T-helper 2 cell treated with Interferon-gamma antibody and Interleukin-4, amounts not matched to agents 5 μg/mL and 100 μg/mL, for 36 hours (primary cell): ENCODE results near the gene RIPK1.

Source experiments
- DNase-seq: peaks from one replicate; pipeline ENCODE4 v3.0.0; 2021; ENCODE audit warnings: low spot score
- H3K27ac Mint-ChIP-seq: one replicate; pipeline ENCODE4 v1.8.0; 2021; ENCODE audit warnings: mild to moderate bottlenecking, mixed read lengths
- H3K27me3 Mint-ChIP-seq: one replicate; pipeline ENCODE4 v1.8.0; 2021; ENCODE audit warnings: low read depth, mixed read lengths
- H3K36me3 Mint-ChIP-seq: one replicate; pipeline ENCODE4 v1.8.0; 2021; ENCODE audit warnings: low read depth, mixed read lengths
- H3K4me1 Mint-ChIP-seq: one replicate; pipeline ENCODE4 v1.8.0; 2021; ENCODE audit warnings: low read depth, mixed read lengths
- H3K4me3 Mint-ChIP-seq: one replicate; pipeline ENCODE4 v1.8.0; 2022; ENCODE audit warnings: mild to moderate bottlenecking, moderate library complexity, mixed read lengths
- H3K9me3 Mint-ChIP-seq: one replicate; pipeline ENCODE4 v1.8.0; 2021; ENCODE audit warnings: mixed read lengths

Gene RIPK1

GRCh38 chr6:3079682-3080081 lies 11.4 kb downstream of the RIPK1 start:
- H3K27me3 Mint-ChIP-seq: no peaks in the 10 kb centered on the region
- no peak overlapping the region for H3K27ac Mint-ChIP-seq
- H3K36me3 Mint-ChIP-seq: peaks cover 62% of the 10 kb centered on the region
- H3K4me3 Mint-ChIP-seq: no peak overlapping the region
- no peaks in the 10 kb centered on the region for H3K9me3 Mint-ChIP-seq
- H3K4me1 Mint-ChIP-seq: peaks cover 17% of the 10 kb centered on the region
- DNase-seq: no peak

- Mint-ChIP-seq H3K36me3 (peaks cover 79% of the 10 kb centered on the region), H3K27me3 (no peaks in the 10 kb centered on the region), H3K27ac (no peak overlapping the region), H3K9me3 (no peaks in the 10 kb centered on the region), H3K4me1 (peaks cover 4% of the 10 kb centered on the region), H3K4me3 (no peak overlapping the region)
- DNase-seq: no peak
These were observed 13.7 kb downstream of the RIPK1 start for GRCh38 chr6:3081960-3082359.

GRCh38 chr6:3085074-3085473 lies 16.8 kb downstream of the RIPK1 start:
- H3K4me3 Mint-ChIP-seq: no peak overlapping the region
- peaks cover 7% of the 10 kb centered on the region for H3K4me1 Mint-ChIP-seq
- peaks cover 70% of the 10 kb centered on the region for H3K36me3 Mint-ChIP-seq
- no peak for DNase-seq
- H3K27me3 Mint-ChIP-seq: no peaks in the 10 kb centered on the region
- no peak overlapping the region for H3K27ac Mint-ChIP-seq
- H3K9me3 Mint-ChIP-seq: no peaks in the 10 kb centered on the region

- H3K4me1 Mint-ChIP-seq: peaks cover 7% of the 10 kb centered on the region
- peaks cover 68% of the 10 kb centered on the region for H3K36me3 Mint-ChIP-seq
- no peak overlapping the region for H3K27ac Mint-ChIP-seq
- no peak overlapping the region for H3K4me3 Mint-ChIP-seq
- H3K9me3 Mint-ChIP-seq: no peaks in the 10 kb centered on the region
- no peak for DNase-seq
- no peaks in the 10 kb centered on the region for H3K27me3 Mint-ChIP-seq
These were observed 18.1 kb downstream of the RIPK1 start for GRCh38 chr6:3086282-3086946.

GRCh38 chr6:3088446-3088845 lies 20.2 kb downstream of the RIPK1 start:
- no peaks in the 10 kb centered on the region for H3K27me3 Mint-ChIP-seq
- peaks cover 53% of the 10 kb centered on the region for H3K36me3 Mint-ChIP-seq
- no peak overlapping the region for H3K27ac Mint-ChIP-seq
- H3K4me3 Mint-ChIP-seq: no peak overlapping the region
- no peaks in the 10 kb centered on the region for H3K9me3 Mint-ChIP-seq
- peaks cover 7% of the 10 kb centered on the region for H3K4me1 Mint-ChIP-seq
- DNase-seq: no peak

GRCh38 chr6:3088968-3089367 lies 20.7 kb downstream of the RIPK1 start:
- Mint-ChIP-seq H3K4me1 (peaks cover 7% of the 10 kb centered on the region), H3K27me3 (no peaks in the 10 kb centered on the region), H3K9me3 (no peaks in the 10 kb centered on the region), H3K36me3 (peaks cover 49% of the 10 kb centered on the region), H3K4me3 (no peak overlapping the region), H3K27ac (no peak overlapping the region)
- DNase-seq: no peak

GRCh38 chr6:3090013-3090412 lies 21.7 kb downstream of the RIPK1 start:
- DNase-seq: no peak
- no peaks in the 10 kb centered on the region for H3K27me3 Mint-ChIP-seq
- H3K36me3 Mint-ChIP-seq: peaks cover 47% of the 10 kb centered on the region
- no peak overlapping the region for H3K4me3 Mint-ChIP-seq
- peaks cover 7% of the 10 kb centered on the region for H3K4me1 Mint-ChIP-seq
- H3K27ac Mint-ChIP-seq: no peak overlapping the region
- no peaks in the 10 kb centered on the region for H3K9me3 Mint-ChIP-seq

GRCh38 chr6:3094815-3095214 lies 26.5 kb downstream of the RIPK1 start:
- DNase-seq: no peak
- H3K36me3 Mint-ChIP-seq: peaks cover 40% of the 10 kb centered on the region
- no peaks in the 10 kb centered on the region for H3K27me3 Mint-ChIP-seq
- H3K4me1 Mint-ChIP-seq: no peaks in the 10 kb centered on the region
- H3K4me3 Mint-ChIP-seq: no peak overlapping the region
- H3K27ac Mint-ChIP-seq: no peak overlapping the region
- H3K9me3 Mint-ChIP-seq: no peaks in the 10 kb centered on the region

GRCh38 chr6:3102875-3103274 lies 34.6 kb downstream of the RIPK1 start:
- H3K27me3 Mint-ChIP-seq: no peaks in the 10 kb centered on the region
- peaks cover 68% of the 10 kb centered on the region for H3K36me3 Mint-ChIP-seq
- no peaks in the 10 kb centered on the region for H3K4me1 Mint-ChIP-seq
- H3K9me3 Mint-ChIP-seq: no peaks in the 10 kb centered on the region
- DNase-seq: no peak
- no peak overlapping the region for H3K4me3 Mint-ChIP-seq
- H3K27ac Mint-ChIP-seq: no peak overlapping the region

GRCh38 chr6:3108746-3109414 lies 40.6 kb downstream of the RIPK1 start:
- H3K36me3 Mint-ChIP-seq: peaks cover 67% of the 10 kb centered on the region

GRCh38 chr6:3109761-3110160 lies 41.5 kb downstream of the RIPK1 start:
- Mint-ChIP-seq H3K27ac (no peak overlapping the region), H3K9me3 (no peaks in the 10 kb centered on the region), H3K36me3 (peaks cover 63% of the 10 kb centered on the region), H3K4me3 (no peak overlapping the region), H3K4me1 (peaks cover 2% of the 10 kb centered on the region), H3K27me3 (no peaks in the 10 kb centered on the region)
- no peak for DNase-seq

More at GRCh38 chr6:3108746-3109414, 40.6 kb downstream of the RIPK1 start:
- no peak for DNase-seq
- H3K27ac Mint-ChIP-seq: peak overlapping the region; percentile 6
- no peak overlapping the region for H3K4me3 Mint-ChIP-seq
- peaks cover 2% of the 10 kb centered on the region for H3K4me1 Mint-ChIP-seq
- H3K9me3 Mint-ChIP-seq: no peaks in the 10 kb centered on the region
- no peaks in the 10 kb centered on the region for H3K27me3 Mint-ChIP-seq

- no peak for DNase-seq
- Mint-ChIP-seq H3K27ac (no peak overlapping the region), H3K36me3 (peaks cover 33% of the 10 kb centered on the region), H3K4me1 (peaks cover 16% of the 10 kb centered on the region), H3K27me3 (peaks cover 2% of the 10 kb centered on the region), H3K9me3 (no peaks in the 10 kb centered on the region), H3K4me3 (no peak overlapping the region)
These were observed 46.1 kb downstream of the RIPK1 start for GRCh38 chr6:3114377-3114776.

GRCh38 chr6:3117912-3118352 lies 49.6 kb downstream of the RIPK1 start:
- peak overlapping the region; percentile 87 for H3K4me3 Mint-ChIP-seq
- H3K27me3 Mint-ChIP-seq: peaks cover 2% of the 10 kb centered on the region
- peaks cover 19% of the 10 kb centered on the region for H3K4me1 Mint-ChIP-seq
- H3K27ac Mint-ChIP-seq: peak overlapping the region; percentile 91
- peaks cover 12% of the 10 kb centered on the region for H3K36me3 Mint-ChIP-seq
- H3K9me3 Mint-ChIP-seq: no peaks in the 10 kb centered on the region
- no peak for DNase-seq

GRCh38 chr6:3118353-3119039 lies 50.2 kb downstream of the RIPK1 start, which contains the start of gene BPHL:
TSS of gene BPHL (plus strand) at chr6:3118711. CDS start at chr6:3118741, 30 bp downstream.
- Mint-ChIP-seq H3K9me3 (no peaks in the 10 kb centered on the region), H3K27ac (peak within 1 kb of the TSS; percentile 91), H3K4me1 (peaks cover 19% of the 10 kb centered on the region), H3K27me3 (peaks cover 2% of the 10 kb centered on the region), H3K4me3 (peak within 1 kb of the TSS; percentile 87), H3K36me3 (peaks cover 8% of the 10 kb centered on the region)
- DNase-seq: peak; percentile 99
